ENCODE measurements around the gene ZNF837. TPM values are rescaled to one million over a fixed set of nuclear protein-coding genes. Genes with fewer than 3 reads are reported as not detected.

Gene ZNF837
- total RNA-seq, 1 experiment from 2014 or later: 4.9 TPM

DNA sequence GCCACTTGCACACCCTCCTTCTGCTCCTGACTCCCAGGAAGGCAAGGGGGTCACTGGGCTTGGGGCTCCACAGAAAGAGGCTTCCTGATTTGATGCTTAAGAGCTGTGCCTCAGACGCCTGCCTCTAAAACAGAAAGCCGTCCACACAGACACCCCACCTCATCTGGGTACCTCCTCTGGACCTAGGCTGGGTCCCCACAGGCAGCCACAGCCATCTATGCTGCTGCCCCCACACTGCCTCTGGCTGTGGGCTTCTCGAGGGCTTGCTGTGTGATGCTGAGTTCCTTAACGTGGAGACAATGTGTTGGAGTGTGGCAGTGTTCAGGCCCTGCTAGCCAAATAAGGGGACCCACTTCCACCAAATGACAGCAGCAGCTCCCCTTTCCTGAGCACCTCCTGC is 62.5 kb downstream of the ZNF837 start:
- no peaks in the 10 kb centered on the region for H3K27me3 Mint-ChIP-seq (ENCODE audit: low read depth)
- no peak for TF ChIP-seq ZNF396 (CRISPR knock-in tag; IDR thresholded peaks at IDR 0.05; ENCODE audit: borderline replicate concordance)
- no peak for TF ChIP-seq ZNF219 (CRISPR knock-in tag; IDR thresholded peaks at IDR 0.05; ENCODE audit: borderline replicate concordance)
- TF ChIP-seq KAT7 (CRISPR knock-in tag; IDR thresholded peaks at IDR 0.05; ENCODE audit: borderline replicate concordance): no peak
- no peak for TF ChIP-seq FOXK1 (CRISPR knock-in tag; IDR thresholded peaks at IDR 0.05)
- no peak for TF ChIP-seq OVOL2 (CRISPR knock-in tag; IDR thresholded peaks at IDR 0.05; ENCODE audit: borderline replicate concordance)
- TF ChIP-seq TEAD4 (CRISPR knock-in tag; IDR thresholded peaks at IDR 0.05): no peak
- TF ChIP-seq IRF2 (CRISPR knock-in tag; IDR thresholded peaks at IDR 0.05; ENCODE audit: borderline replicate concordance, low read depth): no peak
- TF ChIP-seq, protein P1, sequence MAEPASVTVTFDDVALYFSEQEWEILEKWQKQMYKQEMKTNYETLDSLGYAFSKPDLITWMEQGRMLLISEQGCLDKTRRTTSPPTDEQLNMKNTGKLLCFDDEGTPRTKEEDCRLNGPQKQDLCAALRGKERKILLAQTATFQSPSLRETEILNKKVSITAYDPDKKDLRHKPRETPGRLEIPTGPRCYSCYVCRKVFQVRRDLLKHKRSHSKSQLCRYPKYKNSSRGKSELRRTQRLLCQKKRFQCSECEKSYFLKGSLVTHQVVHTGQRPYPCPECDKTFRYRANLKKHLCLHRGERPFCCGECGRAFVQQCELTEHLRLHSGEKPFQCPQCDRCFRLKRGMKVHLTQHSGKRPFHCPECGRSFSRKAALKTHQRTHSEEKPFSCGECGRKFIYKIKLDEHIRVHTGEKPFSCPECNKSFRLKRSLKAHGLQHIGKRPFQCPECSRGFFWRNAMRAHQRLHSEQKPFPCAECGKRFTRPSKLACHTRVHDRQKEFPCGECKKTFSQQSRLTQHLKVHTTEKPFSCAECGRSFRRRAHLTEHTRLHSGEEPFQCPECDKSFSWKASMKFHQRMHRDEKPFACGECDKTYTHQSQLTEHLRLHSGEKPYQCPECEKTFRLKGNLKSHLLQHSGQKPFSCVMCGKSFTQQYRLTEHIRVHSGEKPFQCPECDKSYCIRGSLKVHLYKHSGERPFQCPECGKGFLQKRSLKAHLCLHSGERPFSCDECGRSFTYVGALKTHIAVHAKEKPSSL (CRISPR knock-in tag; conservative IDR thresholded peaks at IDR 0.05): no peak
- H3K36me3 Mint-ChIP-seq: peaks cover 21% of the 10 kb centered on the region
- ChIA-PET POLR2A (no interaction called here), CTCF (interaction anchor here (1.5 to 1.8 kb wide), 2 partner anchors 21 to 263 kb away, joined by 5 to 6 read pairs; no protein-coding TSS in a partner anchor)
- no peaks in the 10 kb centered on the region for H3K4me1 Mint-ChIP-seq
- no peak; the same call in 1 of the 2 replicates for ATAC-seq
- DNase-seq (ENCODE audit: low spot score): no peak
- H3K4me3 Mint-ChIP-seq: no peak overlapping the region
- H3K27ac Mint-ChIP-seq: no peak overlapping the region
- H3K9me3 Mint-ChIP-seq: no peaks in the 10 kb centered on the region

Small RNA genes within 50 kb of the gene (microRNA-seq; reads per million reads assigned to microRNA genes)
- gene MIR4754 (ENCODE audit: borderline number of aligned reads) (1.0 reads per million), gene MIR6806 (ENCODE audit: borderline number of aligned reads) (not detected)

Other genes starting within 250 kb of the ZNF837 start
- 16.3 to 18.3 TPM (median 16.5 TPM) in 3 replicates for gene ZNF329, start 230.2 kb downstream of the ZNF837 start, total RNA-seq (2021)
- 25.4 to 28.8 TPM (median 27.5 TPM) in 3 replicates for gene ZNF274, start 198.0 kb downstream of the ZNF837 start, total RNA-seq (2021)
- gene ZNF544, start 152.1 kb downstream of the ZNF837 start, total RNA-seq (2021): 52.8 to 63.8 TPM (median 59.2 TPM) in 3 replicates
- 18.8 to 19.1 TPM (median 18.9 TPM) in 3 replicates for gene ZNF8, start 102.1 kb downstream of the ZNF837 start, total RNA-seq (2021)
- 23.1 to 26.0 TPM (median 24.0 TPM) in 3 replicates for gene ERVK3-1, start 75.7 kb downstream of the ZNF837 start, total RNA-seq (2021)
- gene ZSCAN22, start 54.0 kb downstream of the ZNF837 start, total RNA-seq (2021): 3.2 TPM in 3 replicates
- gene A1BG, start 27.5 kb downstream of the ZNF837 start, total RNA-seq (2021): 22.6 to 24.3 TPM (median 23.4 TPM) in 3 replicates
- 1.7 to 2.1 TPM (median 2.0 TPM) in 3 replicates for gene ZNF497, start 18.3 kb downstream of the ZNF837 start, total RNA-seq (2021)
- gene RPS5, start 6.2 kb upstream of the ZNF837 start, total RNA-seq (2021): 1,498 to 1,502 TPM (median 1,501 TPM) in 3 replicates
- gene RNF225, start 14.6 kb upstream of the ZNF837 start, total RNA-seq (2021): 1.1 to 1.8 TPM (median 1.5 TPM) in 3 replicates
- 6.6 to 6.8 TPM (median 6.8 TPM) in 3 replicates for gene ZNF584, start 27.6 kb upstream of the ZNF837 start, total RNA-seq (2021)
- gene ZNF132, start 59.1 kb upstream of the ZNF837 start, total RNA-seq (2021): 2.3 to 2.7 TPM (median 2.6 TPM) in 3 replicates
- 3.3 to 4.0 TPM (median 3.4 TPM) in 3 replicates for gene ZNF324B, start 70.6 kb upstream of the ZNF837 start, total RNA-seq (2021)
- gene ZNF324, start 86.0 kb upstream of the ZNF837 start, total RNA-seq (2021): 5.1 to 5.9 TPM (median 5.7 TPM) in 3 replicates
- gene ZNF446, start 95.3 kb upstream of the ZNF837 start, total RNA-seq (2021): 5.0 to 6.5 TPM (median 6.0 TPM) in 3 replicates
- 18.8 to 22.0 TPM (median 21.9 TPM) in 3 replicates for gene SLC27A5, start 131.0 kb upstream of the ZNF837 start, total RNA-seq (2021)
- 17.0 to 19.7 TPM (median 18.0 TPM) in 3 replicates for gene ZBTB45, start 138.8 kb upstream of the ZNF837 start, total RNA-seq (2021)
- gene TRIM28, start 163.0 kb upstream of the ZNF837 start, total RNA-seq (2021): 1,095 to 1,221 TPM (median 1,108 TPM) in 3 replicates
- gene CHMP2A, start 174.1 kb upstream of the ZNF837 start, total RNA-seq (2021): 109 to 126 TPM (median 119 TPM) in 3 replicates
- gene UBE2M, start 177.6 kb upstream of the ZNF837 start, total RNA-seq (2021): 93.7 to 105 TPM (median 97.1 TPM) in 3 replicates
- gene MZF1, start 192.3 kb upstream of the ZNF837 start, total RNA-seq (2021): 22.2 to 26.2 TPM (median 23.9 TPM) in 3 replicates